Activated CD8-positive, alpha-beta memory T cell treated with anti-CD3 and anti-CD28 coated beads for 48 hours (primary cell): Measurements from ENCODE around the gene NUMA1.

Experiments
- DNase-seq, 3 experiments: peaks; one replicate each; pipeline ENCODE4 v3.0.0-alpha.2; 2020; ENCODE audit warnings: low read depth in 2 of 3, low spot score in 2 of 3

Gene NUMA1

GRCh38 chr11:71971680-71972079 lies 108.7 kb downstream of the NUMA1 start:
- DNase-seq = no peak

DNA sequence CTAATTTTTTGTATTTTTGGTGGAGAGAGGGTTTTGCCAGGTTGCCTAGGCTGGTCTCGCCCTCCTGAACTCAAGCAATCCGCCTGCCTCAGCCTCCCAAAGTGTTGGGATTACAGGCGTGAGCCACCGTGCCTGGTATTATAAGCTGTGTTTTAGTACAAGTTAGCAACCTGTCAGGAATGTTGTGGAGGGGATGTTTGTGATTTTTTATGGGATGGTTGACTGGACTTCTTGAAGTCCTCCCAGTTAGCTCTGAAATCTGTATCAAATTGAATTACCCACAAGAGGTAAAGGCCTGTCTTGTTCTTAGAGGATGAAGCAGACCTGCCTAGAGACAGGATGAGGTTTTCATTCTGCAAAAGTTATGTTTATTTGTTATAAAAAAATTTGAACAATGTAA lies 115.7 kb downstream of the NUMA1 start:
- no peak for DNase-seq

- no peak for DNase-seq
Measured at GRCh38 chr11:71963468-71963867, 116.9 kb downstream of the NUMA1 start.

GRCh38 chr11:71962428-71963038 lies 117.8 kb downstream of the NUMA1 start:
- no peak for DNase-seq

- no peak for DNase-seq
Measured at GRCh38 chr11:71955898-71956456, 124.4 kb downstream of the NUMA1 start.
